Liver (tissue), 3 donors: ENCODE results near the gene RNASE13.

Experiments
- EGR1 ChIP-seq, 2 donors: IDR thresholded peaks; 2 replicates each; pipeline ENCODE4 v1.6.1; 2016 to 2018; ENCODE audit warnings: antibody characterized with exemption in 2 of 2, low read depth in 2 of 2
- FOXA1 ChIP-seq: IDR thresholded peaks from 2 replicates; pipeline ENCODE4 v1.6.1; 2016; ENCODE audit warnings: antibody characterized with exemption
- RAD21 ChIP-seq, 2 donors: IDR thresholded peaks; 2 replicates each; pipeline ENCODE4 v1.6.1; 2016; ENCODE audit warnings: antibody characterized with exemption in 2 of 2, mild to moderate bottlenecking in 2 of 2
- YY1 ChIP-seq: IDR thresholded peaks from 2 replicates; pipeline ENCODE4 v1.6.1; 2016; ENCODE audit warnings: antibody characterized with exemption, mild to moderate bottlenecking
- TF ChIP-seq, protein P1 (sequence below): fragments of 150-350 bp; IDR thresholded peaks from 2 replicates; pipeline ENCODE4 v1.5.1; 2017; ENCODE audit warnings: improper control_type of control experiment, low read depth, low read length; ENCODE audit not compliant: missing input control
- TF ChIP-seq, protein P2 (sequence below): IDR thresholded peaks from 2 replicates; pipeline ENCODE4 v1.6.1; 2016; ENCODE audit warnings: antibody characterized with exemption, mild to moderate bottlenecking
- donor health status: healthy.
- donor health status: healthy.

DNA sequence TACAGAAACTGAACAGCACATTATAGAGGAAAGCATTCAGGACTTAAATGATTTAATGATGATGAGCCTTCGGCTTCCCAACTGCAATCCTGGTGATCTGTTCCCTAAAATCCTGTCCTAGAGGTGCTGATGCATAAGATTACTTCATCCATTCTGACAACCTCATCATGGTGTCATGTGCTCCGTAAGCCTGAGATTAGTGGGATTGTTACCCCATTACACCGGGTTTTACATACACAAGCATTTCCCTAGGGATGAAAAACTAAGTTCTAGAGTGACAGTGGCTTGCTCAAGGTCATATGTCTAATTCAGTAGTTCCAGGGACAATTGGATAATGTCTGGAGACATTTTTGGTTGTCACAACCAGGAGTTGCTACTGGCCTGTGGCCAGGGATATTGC, 2.5 kb upstream of the RNASE13 start:
- TF ChIP-seq, protein P1, sequence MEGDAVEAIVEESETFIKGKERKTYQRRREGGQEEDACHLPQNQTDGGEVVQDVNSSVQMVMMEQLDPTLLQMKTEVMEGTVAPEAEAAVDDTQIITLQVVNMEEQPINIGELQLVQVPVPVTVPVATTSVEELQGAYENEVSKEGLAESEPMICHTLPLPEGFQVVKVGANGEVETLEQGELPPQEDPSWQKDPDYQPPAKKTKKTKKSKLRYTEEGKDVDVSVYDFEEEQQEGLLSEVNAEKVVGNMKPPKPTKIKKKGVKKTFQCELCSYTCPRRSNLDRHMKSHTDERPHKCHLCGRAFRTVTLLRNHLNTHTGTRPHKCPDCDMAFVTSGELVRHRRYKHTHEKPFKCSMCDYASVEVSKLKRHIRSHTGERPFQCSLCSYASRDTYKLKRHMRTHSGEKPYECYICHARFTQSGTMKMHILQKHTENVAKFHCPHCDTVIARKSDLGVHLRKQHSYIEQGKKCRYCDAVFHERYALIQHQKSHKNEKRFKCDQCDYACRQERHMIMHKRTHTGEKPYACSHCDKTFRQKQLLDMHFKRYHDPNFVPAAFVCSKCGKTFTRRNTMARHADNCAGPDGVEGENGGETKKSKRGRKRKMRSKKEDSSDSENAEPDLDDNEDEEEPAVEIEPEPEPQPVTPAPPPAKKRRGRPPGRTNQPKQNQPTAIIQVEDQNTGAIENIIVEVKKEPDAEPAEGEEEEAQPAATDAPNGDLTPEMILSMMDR: no peak
- TF ChIP-seq EGR1 (IDR thresholded peaks at IDR 0.05; ENCODE audit: low read depth in 2 of 2): no peak
- TF ChIP-seq YY1: no peak
- TF ChIP-seq, protein P2, sequence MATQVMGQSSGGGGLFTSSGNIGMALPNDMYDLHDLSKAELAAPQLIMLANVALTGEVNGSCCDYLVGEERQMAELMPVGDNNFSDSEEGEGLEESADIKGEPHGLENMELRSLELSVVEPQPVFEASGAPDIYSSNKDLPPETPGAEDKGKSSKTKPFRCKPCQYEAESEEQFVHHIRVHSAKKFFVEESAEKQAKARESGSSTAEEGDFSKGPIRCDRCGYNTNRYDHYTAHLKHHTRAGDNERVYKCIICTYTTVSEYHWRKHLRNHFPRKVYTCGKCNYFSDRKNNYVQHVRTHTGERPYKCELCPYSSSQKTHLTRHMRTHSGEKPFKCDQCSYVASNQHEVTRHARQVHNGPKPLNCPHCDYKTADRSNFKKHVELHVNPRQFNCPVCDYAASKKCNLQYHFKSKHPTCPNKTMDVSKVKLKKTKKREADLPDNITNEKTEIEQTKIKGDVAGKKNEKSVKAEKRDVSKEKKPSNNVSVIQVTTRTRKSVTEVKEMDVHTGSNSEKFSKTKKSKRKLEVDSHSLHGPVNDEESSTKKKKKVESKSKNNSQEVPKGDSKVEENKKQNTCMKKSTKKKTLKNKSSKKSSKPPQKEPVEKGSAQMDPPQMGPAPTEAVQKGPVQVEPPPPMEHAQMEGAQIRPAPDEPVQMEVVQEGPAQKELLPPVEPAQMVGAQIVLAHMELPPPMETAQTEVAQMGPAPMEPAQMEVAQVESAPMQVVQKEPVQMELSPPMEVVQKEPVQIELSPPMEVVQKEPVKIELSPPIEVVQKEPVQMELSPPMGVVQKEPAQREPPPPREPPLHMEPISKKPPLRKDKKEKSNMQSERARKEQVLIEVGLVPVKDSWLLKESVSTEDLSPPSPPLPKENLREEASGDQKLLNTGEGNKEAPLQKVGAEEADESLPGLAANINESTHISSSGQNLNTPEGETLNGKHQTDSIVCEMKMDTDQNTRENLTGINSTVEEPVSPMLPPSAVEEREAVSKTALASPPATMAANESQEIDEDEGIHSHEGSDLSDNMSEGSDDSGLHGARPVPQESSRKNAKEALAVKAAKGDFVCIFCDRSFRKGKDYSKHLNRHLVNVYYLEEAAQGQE: no peak
- no peak for TF ChIP-seq RAD21 (IDR thresholded peaks at IDR 0.05)
- no peak for TF ChIP-seq FOXA1
